ENCODE results near the gene PSMC5.

Gene PSMC5

GRCh38 chr17:63842173-63842539, 14.9 kb downstream of the PSMC5 start:
- DNase-seq (ENCODE audit: low read depth): no peak
- peak overlapping the region; percentile 88 for H3K4me3 ChIP-seq (ENCODE audit: control insufficient read depth, low read depth, low read length)
- TF ChIP-seq CTCF (IDR thresholded peaks at IDR 0.05; ENCODE audit: control insufficient read depth, insufficient read depth, low read depth, low read length, missing control alignments): no peak

DNA sequence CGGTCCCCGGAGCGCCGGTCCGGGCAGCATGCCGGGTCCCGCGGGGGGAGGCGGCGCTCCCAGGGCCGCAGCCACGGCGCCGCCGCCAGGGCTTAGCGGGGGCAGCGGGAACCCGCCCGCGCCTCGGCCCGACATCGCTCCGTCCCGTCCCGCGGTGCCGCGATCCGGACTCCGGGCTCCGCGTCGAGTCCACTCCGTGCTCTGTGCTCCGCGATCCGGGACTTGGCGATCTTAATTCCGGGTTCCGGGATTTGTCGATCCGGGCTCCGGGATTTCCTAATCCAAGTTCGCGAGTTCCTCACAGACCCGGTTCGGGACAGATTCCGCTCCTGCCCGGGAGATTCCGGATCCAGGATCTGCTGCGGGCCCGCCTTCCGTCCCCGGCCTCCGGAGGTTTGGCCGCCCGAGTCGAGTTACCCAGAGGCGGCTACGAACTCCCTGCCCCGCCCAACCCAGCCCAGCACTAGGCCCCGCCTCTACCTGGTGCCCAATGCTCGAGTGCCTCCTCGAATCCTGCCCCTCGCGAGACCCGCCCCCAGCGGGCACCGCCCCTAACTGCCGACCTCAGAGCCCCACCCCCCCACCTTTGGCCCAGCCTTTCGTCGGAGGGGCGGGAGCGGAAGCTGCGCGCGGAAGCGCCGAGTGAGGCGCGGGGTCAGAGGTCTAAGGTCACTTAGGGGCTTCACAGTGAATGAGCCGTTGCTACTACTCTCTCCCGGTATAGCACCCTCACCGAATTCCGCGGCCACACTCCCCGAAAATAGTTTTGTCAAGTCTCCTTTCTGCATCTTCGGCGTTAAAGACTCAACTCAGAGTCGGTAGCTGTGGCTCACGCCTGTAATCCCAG, 15.5 kb downstream of the PSMC5 start, which contains the start of gene SMARCD2:
Gene SMARCD2 (minus strand): TSS at position 146 of the 847 bp plus-strand sequence. CDS start 11 bp downstream, at position 135.
- no peak for TF ChIP-seq CTCF (IDR thresholded peaks at IDR 0.05; ENCODE audit: control insufficient read depth, insufficient read depth, low read depth, low read length, missing control alignments)
- H3K4me3 ChIP-seq (ENCODE audit: control insufficient read depth, low read depth, low read length): peak within 1 kb of the TSS; percentile 88
- DNase-seq (ENCODE audit: low read depth): peak; percentile 98

DNA sequence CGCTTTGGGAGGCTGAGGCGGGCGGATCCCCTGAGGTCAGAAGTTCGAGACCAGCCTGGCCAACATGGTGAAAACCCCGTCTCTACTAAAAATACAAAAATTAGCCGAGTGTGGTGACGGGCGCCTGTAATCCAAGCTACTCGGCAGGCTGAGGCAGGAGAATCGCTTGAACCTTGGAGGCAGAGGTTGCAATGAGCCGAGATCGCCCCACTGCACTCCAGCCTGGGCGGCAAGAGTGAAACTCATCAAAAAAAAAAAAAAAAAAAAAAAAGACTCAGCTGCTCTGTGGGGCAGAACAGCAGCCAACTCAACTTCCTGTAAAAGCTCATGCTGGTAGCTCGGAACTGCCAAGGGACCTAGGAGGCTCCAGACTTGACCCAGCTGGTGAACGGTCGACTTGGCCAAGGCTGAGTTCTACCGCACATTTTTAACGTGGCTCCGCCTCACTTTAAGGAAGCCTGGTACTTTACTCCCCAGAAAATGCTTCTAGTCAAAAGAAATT, 16.2 kb downstream of the PSMC5 start:
- H3K4me3 ChIP-seq (ENCODE audit: control insufficient read depth, low read depth, low read length): peak overlapping the region; percentile 88
- peak; percentile 18 for DNase-seq (ENCODE audit: low read depth)

DNA sequence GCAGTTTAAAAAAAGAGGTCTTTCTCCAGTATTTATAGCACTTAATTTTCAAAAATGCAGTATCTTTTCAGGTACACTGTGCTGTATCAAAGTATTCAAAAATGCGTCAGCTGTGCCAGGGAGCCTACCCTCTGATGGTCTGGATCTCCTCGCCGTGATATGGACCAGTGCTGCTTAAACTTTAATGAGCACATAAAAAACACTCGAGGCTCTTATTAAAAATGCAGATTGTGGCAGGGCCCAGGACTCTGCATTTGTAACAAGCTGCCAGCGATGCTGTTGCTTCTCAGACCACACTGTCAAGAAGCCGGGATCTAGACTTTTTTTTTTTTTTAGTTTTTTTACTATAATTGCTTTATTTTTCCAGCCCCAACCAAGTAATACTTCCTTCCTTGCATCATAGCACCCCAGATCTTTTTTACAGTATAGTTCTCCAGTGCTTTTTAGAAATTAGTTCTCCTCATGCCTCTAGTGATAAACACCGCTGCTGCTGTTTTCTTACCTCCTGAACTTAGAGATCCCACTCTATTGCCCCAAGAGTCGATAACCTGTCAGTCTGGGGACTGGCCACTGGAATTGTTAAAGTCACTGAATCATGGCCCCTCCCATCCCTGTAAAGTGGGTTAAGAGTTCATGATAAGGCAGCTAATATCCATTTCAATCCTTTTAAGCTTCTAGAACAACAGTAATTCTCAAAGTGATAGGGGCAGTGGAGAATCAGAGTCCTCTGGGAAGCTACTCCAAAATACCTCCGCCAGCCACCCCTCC, 16.9 kb downstream of the PSMC5 start:
- no peak overlapping the region for H3K4me3 ChIP-seq (ENCODE audit: control insufficient read depth, low read depth, low read length)
- no peak for DNase-seq (ENCODE audit: low read depth)
- TF ChIP-seq CTCF (IDR thresholded peaks at IDR 0.05; ENCODE audit: control insufficient read depth, insufficient read depth, low read depth, low read length, missing control alignments): no peak

- H3K4me3 ChIP-seq (ENCODE audit: control insufficient read depth, low read depth, low read length): no peak overlapping the region
- DNase-seq (ENCODE audit: low read depth): no peak
- no peak for TF ChIP-seq CTCF (IDR thresholded peaks at IDR 0.05; ENCODE audit: control insufficient read depth, insufficient read depth, low read depth, low read length, missing control alignments)
These were observed 18.3 kb downstream of the PSMC5 start for GRCh38 chr17:63845509-63845908.

DNA sequence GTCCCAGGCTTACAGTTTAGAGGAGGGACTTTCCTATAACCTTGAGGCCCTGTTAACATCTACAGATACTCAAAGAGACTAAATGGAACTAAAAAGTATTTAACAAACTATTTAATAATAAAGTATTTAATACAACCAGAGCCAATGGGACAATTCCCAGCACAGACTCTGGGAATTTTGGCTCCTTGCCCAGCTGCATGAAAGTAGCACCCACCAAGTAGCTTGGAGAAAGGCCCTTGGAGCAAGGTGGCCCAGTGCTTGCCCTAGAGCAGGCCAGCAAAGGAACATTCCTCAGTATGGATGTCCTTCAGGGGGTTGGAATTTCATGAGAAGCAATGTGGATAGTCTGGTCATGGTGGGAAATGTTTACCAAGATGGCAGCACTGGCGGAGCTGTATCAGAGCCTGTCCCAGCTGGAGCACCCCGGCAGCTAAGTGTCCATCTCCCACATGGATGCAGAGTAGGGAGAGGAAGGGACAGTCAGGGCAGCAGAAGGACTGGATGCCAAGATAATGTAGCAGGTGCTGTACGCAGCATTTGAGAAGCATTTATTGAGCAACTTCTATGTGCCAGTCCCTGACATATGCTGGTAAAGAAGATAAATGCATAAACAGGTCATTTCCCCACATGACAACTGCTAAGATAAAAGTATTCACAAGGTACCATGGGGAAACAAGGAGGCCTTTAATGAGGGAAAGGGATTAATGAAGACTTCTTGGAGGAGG, 20.5 kb downstream of the PSMC5 start:
- no peak overlapping the region for H3K4me3 ChIP-seq (ENCODE audit: control insufficient read depth, low read depth, low read length)
- no peak for DNase-seq (ENCODE audit: low read depth)
- TF ChIP-seq CTCF (IDR thresholded peaks at IDR 0.05; ENCODE audit: control insufficient read depth, insufficient read depth, low read depth, low read length, missing control alignments): no peak
